HG03460 (cell line): ENCODE measurements around the gene SEPTIN2.
"Not testable (repeated sequence)": the region's sequence is repeated elsewhere in the genome, so short reads cannot be mapped to it uniquely, and the experiment has no call there.

Experiments
- ATAC-seq: cut with Tn5 transposase; IDR thresholded peaks from one replicate; pipeline ENCODE4 v1.9.1; 2021; ENCODE audit not compliant: unreplicated experiment

Gene SEPTIN2

GRCh38 chr2:241313543-241314095, 2.1 kb upstream of the SEPTIN2 start:
- no peak for ATAC-seq

DNA sequence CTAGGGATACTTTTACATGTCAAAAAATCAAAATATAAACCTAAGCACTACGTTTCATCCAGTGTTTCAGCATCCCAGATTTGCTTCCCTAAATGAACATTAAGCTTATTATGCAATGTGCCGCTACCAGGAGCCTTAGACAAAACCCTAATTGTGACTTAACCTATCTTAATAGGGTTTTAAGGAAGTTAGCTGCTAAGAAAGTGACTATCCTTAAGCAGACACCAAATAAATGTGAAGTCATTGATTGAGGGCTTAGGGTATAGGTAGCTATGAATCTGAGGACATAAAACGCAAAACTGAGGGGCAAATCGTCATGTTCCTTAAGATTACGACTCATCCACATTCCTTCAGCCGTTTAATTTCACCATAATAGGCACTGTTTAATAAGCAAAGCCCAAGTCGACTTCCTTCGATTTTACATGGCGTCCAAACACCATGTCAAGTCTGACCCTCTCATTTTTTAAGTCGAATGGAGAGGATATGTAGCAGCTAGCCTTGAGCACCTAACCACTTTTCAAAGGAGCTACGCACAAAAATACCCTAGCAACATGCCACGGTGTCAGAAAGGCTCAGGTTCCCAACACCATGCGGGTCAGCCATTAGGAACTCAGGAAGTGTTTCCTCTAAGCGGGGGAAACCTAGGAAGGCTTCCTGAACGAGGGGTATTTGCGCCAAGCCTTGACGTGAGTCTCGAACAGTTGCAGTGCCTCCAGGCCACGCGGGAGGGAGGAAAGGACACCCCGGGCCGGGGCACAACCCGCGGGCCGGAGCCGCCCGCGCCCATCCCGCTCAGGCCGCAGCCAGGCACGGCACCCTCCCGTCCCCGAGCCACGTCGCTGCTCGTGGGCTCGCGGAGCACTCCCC, 1.3 kb upstream of the SEPTIN2 start:
- no peak for ATAC-seq

GRCh38 chr2:241315093-241315878, 439 bp upstream of the SEPTIN2 start, which contains the start of gene HDLBP:
HDLBP (minus strand) TSS chr2:241315672; CDS start chr2:241266869, 48,803 bp downstream.
- ATAC-seq = peak; percentile 71

DNA sequence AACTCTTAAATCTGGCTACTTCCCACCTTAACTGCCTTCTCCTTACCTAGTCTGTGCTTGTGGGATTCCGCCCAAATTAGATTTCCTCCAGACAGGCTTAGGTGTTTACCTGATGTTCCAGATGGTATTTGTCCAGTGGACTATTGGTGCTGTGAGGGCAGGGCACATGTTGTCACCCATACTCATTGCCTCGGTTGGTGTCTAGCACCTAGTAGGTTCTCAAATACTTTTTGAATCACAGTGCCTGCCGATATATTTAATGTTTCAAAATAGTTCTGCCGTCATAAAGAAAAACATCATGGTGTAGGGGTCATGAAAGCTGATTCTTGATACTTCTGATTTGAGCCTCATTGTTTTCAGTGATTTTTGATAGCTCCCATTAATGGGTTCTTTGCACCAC, 1.1 kb downstream of the SEPTIN2 start:
- ATAC-seq = no peak

- ATAC-seq = no peak
These were observed 1.7 kb downstream of the SEPTIN2 start for GRCh38 chr2:241317391-241317790.

GRCh38 chr2:241318830-241319229, 3.1 kb downstream of the SEPTIN2 start:
- ATAC-seq = not testable (repeated sequence)

GRCh38 chr2:241320394-241320793, 4.7 kb downstream of the SEPTIN2 start:
- no peak for ATAC-seq

GRCh38 chr2:241321033-241321432, 5.3 kb downstream of the SEPTIN2 start:
- ATAC-seq = no peak

DNA sequence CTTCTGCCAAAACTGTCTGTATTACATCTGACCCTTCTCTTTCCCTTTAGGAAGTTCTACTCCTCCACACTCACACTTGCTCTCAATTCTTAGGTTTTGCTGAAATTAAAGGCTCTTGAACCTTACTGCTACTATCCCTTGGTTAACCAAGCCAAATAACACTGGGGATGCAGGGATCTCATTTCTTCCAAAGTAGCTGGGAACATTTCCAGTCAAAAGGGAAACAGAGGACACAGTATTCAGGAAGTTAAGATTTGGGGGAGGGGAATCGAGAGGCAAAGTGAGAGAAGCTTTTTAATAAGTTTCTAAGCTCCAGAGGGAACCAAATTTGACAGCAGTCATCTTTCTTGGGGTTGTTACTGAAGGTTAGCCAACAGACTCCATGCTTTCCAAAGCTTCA, 6.2 kb downstream of the SEPTIN2 start:
- no peak for ATAC-seq

DNA sequence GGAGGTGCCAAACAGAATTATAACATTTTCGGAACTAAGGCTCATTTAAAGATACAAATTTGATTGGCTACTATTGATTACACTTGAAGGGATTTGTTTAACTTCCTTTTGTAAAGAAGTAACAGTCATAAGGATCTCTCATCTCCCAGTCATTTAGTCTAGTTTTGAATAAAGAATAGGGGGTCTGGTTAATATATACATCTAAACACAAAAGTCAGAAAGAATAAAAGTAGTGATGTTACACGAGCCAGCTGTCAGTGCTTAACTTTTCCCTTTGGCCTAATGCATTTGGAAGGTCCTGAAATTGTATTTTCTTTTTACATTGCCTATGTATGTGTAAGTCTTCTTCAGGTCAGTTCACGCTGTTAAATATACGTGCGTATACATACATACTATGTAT, 8.1 kb downstream of the SEPTIN2 start:
- no peak for ATAC-seq

DNA sequence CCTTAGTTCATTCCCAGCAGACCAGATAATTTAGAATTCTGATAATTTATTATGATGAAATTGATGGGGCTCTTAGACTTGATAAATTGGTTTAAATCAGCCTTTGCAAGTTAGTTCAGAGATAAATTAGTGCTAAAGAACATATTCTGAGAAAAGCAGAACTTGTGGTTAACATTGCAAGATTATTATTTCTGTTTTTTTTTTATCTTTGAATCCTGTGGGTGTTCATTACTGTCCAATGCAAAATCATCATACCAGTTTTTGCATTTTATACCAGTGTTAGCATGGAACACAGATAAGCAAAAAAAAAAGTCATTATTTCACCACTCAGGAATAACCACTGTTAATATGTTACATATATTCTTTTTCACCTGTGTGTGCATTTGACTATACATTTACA, 9.1 kb downstream of the SEPTIN2 start:
- ATAC-seq = no peak

DNA sequence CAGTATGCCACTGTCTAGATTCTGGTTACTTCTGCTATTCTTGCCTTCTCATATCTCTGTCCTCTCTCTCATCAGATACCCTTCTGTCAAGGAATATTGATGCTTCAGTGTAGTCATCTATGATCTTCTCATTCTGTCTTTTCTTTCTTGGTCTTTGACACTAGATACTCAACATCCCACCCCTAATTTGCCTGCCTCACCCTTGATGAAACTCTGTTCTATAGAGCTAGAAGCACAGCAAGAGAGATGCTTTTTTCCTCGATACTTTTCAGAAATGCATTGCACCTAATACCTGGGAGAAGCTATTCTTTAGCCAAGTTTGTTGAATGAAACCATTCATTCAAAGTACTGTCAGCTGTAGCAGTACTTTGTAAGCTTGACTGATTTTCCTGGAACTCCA, 9.5 kb downstream of the SEPTIN2 start:
- no peak for ATAC-seq

- no peak for ATAC-seq
These were observed 14.2 kb downstream of the SEPTIN2 start for GRCh38 chr2:241329669-241330615.

- no peak for ATAC-seq
These were observed 14.9 kb downstream of the SEPTIN2 start for GRCh38 chr2:241330616-241330981.

GRCh38 chr2:241334813-241335212, 19.1 kb downstream of the SEPTIN2 start:
- ATAC-seq = no peak

DNA sequence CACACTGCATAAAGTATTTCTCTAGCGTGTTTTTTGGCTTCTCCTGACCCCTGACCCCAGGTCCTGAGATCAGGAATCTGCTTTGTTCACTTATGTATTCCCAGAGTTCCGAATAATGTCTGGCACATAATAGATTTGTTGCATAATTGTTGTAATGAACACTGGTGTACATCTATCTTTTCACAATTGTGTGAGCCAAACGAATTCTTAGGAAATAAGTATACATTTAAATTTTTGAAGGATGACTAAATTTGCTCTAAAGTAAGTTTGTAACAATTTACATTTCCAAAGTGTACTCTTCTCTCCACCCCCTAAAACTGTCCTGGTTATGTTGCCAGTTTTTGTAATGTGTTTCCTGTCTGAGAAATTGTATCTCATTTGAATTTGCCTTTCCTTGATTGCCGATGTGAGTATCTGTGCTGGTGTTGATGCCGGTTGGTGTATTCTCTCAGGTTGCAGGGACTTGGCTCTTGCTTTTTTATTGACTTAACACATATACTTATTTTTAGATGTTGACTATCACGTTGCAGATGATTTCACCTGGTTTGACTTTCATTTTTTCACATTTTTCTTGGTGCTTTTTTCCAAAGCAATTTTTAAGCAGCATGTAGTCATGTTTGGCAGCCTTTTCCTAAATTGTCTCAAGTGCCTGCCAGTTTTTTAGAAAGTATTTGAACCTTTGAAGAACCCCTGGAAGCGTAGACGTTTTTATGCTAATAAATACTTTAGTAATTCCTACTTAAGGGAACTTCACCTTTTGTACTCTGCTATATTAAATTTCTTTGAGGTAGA, 24.3 kb downstream of the SEPTIN2 start:
- ATAC-seq = no peak

- ATAC-seq = no peak
These were observed 25.0 kb downstream of the SEPTIN2 start for GRCh38 chr2:241340631-241341163.

GRCh38 chr2:241344925-241345651, 29.4 kb downstream of the SEPTIN2 start:
- ATAC-seq = no peak

GRCh38 chr2:241349941-241350340, 34.2 kb downstream of the SEPTIN2 start:
- ATAC-seq = no peak
